ENCODE results near the gene MARVELD1. TPM values are rescaled to one million over a fixed set of nuclear protein-coding genes. Genes with fewer than 3 reads are reported as not detected.

MARVELD1 gene
- total and polyA plus RNA-seq, 2 experiments from 2014 or later: 38.3 to 55.5 TPM

- Histone ChIP-seq H3K27ac (no peak overlapping the region), H3K4me1 (ENCODE audit: low read depth) (no peaks in the 10 kb centered on the region), H3K36me3 (no peaks in the 10 kb centered on the region), H3K27me3 (no peaks in the 10 kb centered on the region), H3K4me3 (no peak overlapping the region), H3K9me3 (ENCODE audit: low read depth) (no peaks in the 10 kb centered on the region)
- peak; percentile 80 to 84 for DNase-seq (ENCODE audit: low read depth in 1 of 2, low spot score in 1 of 2)
- TF ChIP-seq CTCF (IDR thresholded peaks at IDR 0.05; ENCODE audit: low read depth, low read length): peak; percentile 94
These were observed 12.0 kb upstream of the MARVELD1 start for GRCh38 chr10:97701438-97702069.

GRCh38 chr10:97703398-97704067 is 10.0 kb upstream of the MARVELD1 start:
- no peak overlapping the region for H3K4me3 ChIP-seq
- H3K9me3 ChIP-seq (ENCODE audit: low read depth): no peaks in the 10 kb centered on the region
- H3K27ac ChIP-seq: no peak overlapping the region
- no peaks in the 10 kb centered on the region for H3K27me3 ChIP-seq
- no peak for DNase-seq (ENCODE audit: low read depth in 1 of 2, low spot score in 1 of 2)
- TF ChIP-seq CTCF (IDR thresholded peaks at IDR 0.05; ENCODE audit: low read depth, low read length): no peak
- H3K36me3 ChIP-seq: no peaks in the 10 kb centered on the region
- no peaks in the 10 kb centered on the region for H3K4me1 ChIP-seq (ENCODE audit: low read depth)

GRCh38 chr10:97704341-97704740 is 9.2 kb upstream of the MARVELD1 start:
- Histone ChIP-seq H3K27ac (no peak overlapping the region), H3K36me3 (no peaks in the 10 kb centered on the region), H3K9me3 (ENCODE audit: low read depth) (no peaks in the 10 kb centered on the region), H3K27me3 (no peaks in the 10 kb centered on the region), H3K4me3 (no peak overlapping the region), H3K4me1 (ENCODE audit: low read depth) (peaks cover 3% of the 10 kb centered on the region)
- no peak for TF ChIP-seq CTCF (IDR thresholded peaks at IDR 0.05; ENCODE audit: low read depth, low read length)
- DNase-seq (ENCODE audit: low read depth in 1 of 2, low spot score in 1 of 2): no peak

- Histone ChIP-seq H3K9me3 (ENCODE audit: low read depth) (no peaks in the 10 kb centered on the region), H3K27me3 (no peaks in the 10 kb centered on the region), H3K4me3 (no peak overlapping the region), H3K4me1 (ENCODE audit: low read depth) (peaks cover 8% of the 10 kb centered on the region), H3K36me3 (no peaks in the 10 kb centered on the region), H3K27ac (no peak overlapping the region)
- DNase-seq (ENCODE audit: low read depth in 1 of 2, low spot score in 1 of 2): no peak
- TF ChIP-seq CTCF (IDR thresholded peaks at IDR 0.05; ENCODE audit: low read depth, low read length): no peak
These were observed 8.4 kb upstream of the MARVELD1 start for GRCh38 chr10:97705006-97705670.

GRCh38 chr10:97707134-97707861 is 6.2 kb upstream of the MARVELD1 start:
- Histone ChIP-seq H3K36me3 (no peaks in the 10 kb centered on the region), H3K9me3 (ENCODE audit: low read depth) (no peaks in the 10 kb centered on the region), H3K4me1 (ENCODE audit: low read depth) (peaks cover 8% of the 10 kb centered on the region), H3K27me3 (no peaks in the 10 kb centered on the region), H3K27ac (peak overlapping the region; percentile 98), H3K4me3 (no peak overlapping the region)
- no peak for TF ChIP-seq CTCF (IDR thresholded peaks at IDR 0.05; ENCODE audit: low read depth, low read length)
- DNase-seq (ENCODE audit: low read depth in 1 of 2, low spot score in 1 of 2): no peak

Data from cardiac muscle cell (in vitro differentiated cells and primary cell).